ENCODE measurements around the gene ZGLP1.

DNA sequence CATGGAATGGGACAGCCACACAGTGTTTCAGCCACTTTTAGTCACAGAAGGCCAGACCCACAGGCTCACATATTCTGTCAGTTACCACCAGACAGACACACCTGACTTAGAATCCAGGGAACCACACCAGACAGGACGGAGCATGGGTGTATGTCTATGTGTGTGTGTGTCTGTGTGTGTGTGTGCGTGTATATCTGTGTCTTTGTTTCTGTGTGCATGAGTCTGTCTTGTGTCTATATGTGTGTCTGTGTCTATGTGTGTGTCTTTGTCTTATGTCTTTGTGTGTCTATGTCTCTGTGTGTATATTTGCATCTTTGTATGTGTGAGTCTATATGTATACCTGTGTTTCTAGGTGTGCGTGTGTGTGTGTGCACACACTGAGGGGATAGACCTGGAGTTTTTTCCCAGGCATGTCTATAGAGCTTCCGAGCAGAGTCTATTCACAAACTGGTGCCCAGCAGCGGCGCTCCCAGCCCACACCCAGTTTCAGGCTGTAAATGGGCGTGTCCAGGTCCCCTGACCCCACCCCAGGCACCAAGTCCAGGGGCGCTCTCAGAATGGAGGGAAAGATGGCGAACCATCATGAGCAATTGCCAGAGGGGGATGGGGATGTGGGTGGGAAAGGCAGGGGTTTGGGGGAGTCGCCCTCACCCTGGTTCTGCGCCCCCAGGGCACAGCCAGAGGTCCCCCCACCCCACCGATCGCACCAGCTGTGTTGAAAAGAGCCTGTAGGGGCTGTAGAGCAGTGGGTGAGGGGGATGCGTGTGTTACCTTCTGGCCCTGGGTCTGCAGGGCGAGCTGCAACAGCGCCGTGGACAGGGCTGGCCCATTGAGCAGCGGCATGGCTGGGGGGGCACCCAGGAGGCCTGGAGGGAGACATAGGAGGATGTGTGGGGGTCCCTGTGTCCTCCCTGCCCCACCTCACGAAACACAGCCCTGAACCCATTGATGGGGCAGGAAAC lies 12.5 kb upstream of the ZGLP1 start:
- TF ChIP-seq CTCF (IDR thresholded peaks at IDR 0.05; ENCODE audit: insufficient read depth, low read depth, low read length) (no peak), EZH2 (IDR thresholded peaks at IDR 0.05; ENCODE audit: insufficient read depth, low read length) (no peak)

Data from astrocyte (in vitro differentiated cells and primary cell).